GM03348 (cell line): Measurements from ENCODE around the gene PTPN7.
"Not testable (repeated sequence)": the region's sequence is repeated elsewhere in the genome, so short reads cannot be mapped to it uniquely, and the experiment has no call there.

ENCODE experiments used
- DNase-seq: peaks from one replicate; pipeline ENCODE4 v3.0.0; 2012; ENCODE audit warnings: low spot score

The PTPN7 gene

GRCh38 chr1:202151045-202151444 lies 9.4 kb downstream of the PTPN7 start:
- DNase-seq = no peak

GRCh38 chr1:202150602-202151001 lies 9.8 kb downstream of the PTPN7 start:
- no peak for DNase-seq

GRCh38 chr1:202150187-202150586 lies 10.2 kb downstream of the PTPN7 start:
- no peak for DNase-seq

- DNase-seq = peak; percentile 62
These were observed 10.8 kb downstream of the PTPN7 start for GRCh38 chr1:202149566-202149965.

- no peak for DNase-seq
These were observed 12.0 kb downstream of the PTPN7 start for GRCh38 chr1:202148391-202148790.

- no peak for DNase-seq
These were observed 13.4 kb downstream of the PTPN7 start for GRCh38 chr1:202146993-202147392.

GRCh38 chr1:202146279-202146678 lies 14.1 kb downstream of the PTPN7 start:
- DNase-seq = no peak

- not testable (repeated sequence) for DNase-seq
These were observed 14.7 kb downstream of the PTPN7 start for GRCh38 chr1:202145744-202146140.

GRCh38 chr1:202145068-202145743 lies 15.2 kb downstream of the PTPN7 start:
- DNase-seq = peak; percentile 30

- peak; percentile 93 for DNase-seq
These were observed 15.9 kb downstream of the PTPN7 start, which contains the start of gene ARL8A for GRCh38 chr1:202144402-202145067. ARL8A (minus strand) TSS chr1:202144737; CDS start chr1:202144572, 165 bp downstream.

GRCh38 chr1:202143768-202144401 lies 16.5 kb downstream of the PTPN7 start:
- DNase-seq = peak; percentile 78

GRCh38 chr1:202143011-202143767 lies 17.2 kb downstream of the PTPN7 start:
- DNase-seq = peak; percentile 60

GRCh38 chr1:202141468-202141867 lies 18.9 kb downstream of the PTPN7 start:
- DNase-seq = not testable (repeated sequence)

GRCh38 chr1:202140833-202141232 lies 19.6 kb downstream of the PTPN7 start:
- DNase-seq = no peak

GRCh38 chr1:202135221-202135721 lies 25.1 kb downstream of the PTPN7 start:
- DNase-seq = peak; percentile 92

GRCh38 chr1:202134645-202135172 lies 25.7 kb downstream of the PTPN7 start:
- no peak for DNase-seq

- no peak for DNase-seq
These were observed 26.4 kb downstream of the PTPN7 start for GRCh38 chr1:202133989-202134388.

- DNase-seq = no peak
These were observed 26.9 kb downstream of the PTPN7 start for GRCh38 chr1:202133496-202133895.

- no peak for DNase-seq
These were observed 27.4 kb downstream of the PTPN7 start for GRCh38 chr1:202133001-202133400.

GRCh38 chr1:202131956-202132821 lies 28.2 kb downstream of the PTPN7 start:
- peak; percentile 24 for DNase-seq
